Heart right ventricle (tissue), 16 donors: Measurements from ENCODE around the gene KIAA1328. TPM values are rescaled to one million over a fixed set of nuclear protein-coding genes. Genes with fewer than 3 reads are reported as not detected.
A peak's percentile ranks its signal among the peaks of the same experiment; 100 is the strongest.

Experiments
- ATAC-seq, 8 donors: fragments of 200-7000 bp; cut with Tn5 transposase; one replicate each; pipeline ENCODE4 v1.9.1; 2020; ENCODE audit warnings: mild to moderate bottlenecking in 8 of 8, moderate library complexity in 8 of 8, moderate number of reproducible peaks in 1 of 8
- DNase-seq, 2 donors: peaks; one replicate each; pipeline ENCODE4 v3.0.0-alpha.2; 2020
- H3K27ac ChIP-seq, 10 donors: fragments of 200-600 bp; sonication (generic) in 2 of 10; one replicate each; pipeline versions ENCODE4 v1.5.0 to v1.8.0; 2020 to 2022; ENCODE audit warnings: mild to moderate bottlenecking in 3 of 10
- H3K27me3 ChIP-seq, 7 donors: fragments of 200-600 bp; one replicate each; pipeline ENCODE4 v1.8.0; 2021 to 2022; ENCODE audit warnings: mild to moderate bottlenecking in 2 of 7
- H3K36me3 ChIP-seq, 9 donors: fragments of 200-600 bp; sonication (generic) in 1 of 9; one replicate each; pipeline versions ENCODE4 v1.5.0 to v1.8.0; 2020 to 2022; ENCODE audit warnings: mild to moderate bottlenecking in 2 of 9
- H3K4me1 ChIP-seq, 9 donors: fragments of 200-600 bp; sonication (generic) in 1 of 9; one replicate each; pipeline versions ENCODE4 v1.5.0 to v1.8.0; 2020 to 2022; ENCODE audit warnings: mild to moderate bottlenecking in 4 of 9
- H3K4me3 ChIP-seq, 10 donors: fragments of 200-600 bp; sonication (generic) in 2 of 10; one replicate each; pipeline versions ENCODE4 v1.5.0 to v1.8.0; 2020 to 2022; ENCODE audit warnings: mild to moderate bottlenecking in 7 of 10, moderate library complexity in 2 of 10
- H3K9me3 ChIP-seq, 11 donors: fragments of 200-600 bp in 10 of 11; sonication (generic) in 2 of 11; one replicate each; pipeline versions ENCODE4 v1.5.0 to v1.8.0; 2013 to 2022; ENCODE audit warnings: mild to moderate bottlenecking in 2 of 11, control low read depth in 1 of 11, moderate library complexity in 1 of 11
- CTCF ChIP-seq, 9 donors: fragments of 200-600 bp; sonication (generic) in 2 of 9; IDR thresholded peaks; one replicate each; pipeline versions ENCODE4 v1.5.0 to v1.8.0; 2021 to 2022; ENCODE audit warnings: antibody characterized with exemption in 9 of 9, mild to moderate bottlenecking in 5 of 9, moderate library complexity in 1 of 9
- WGBS, 2 donors: extraction: QIAGEN DNeasy Blood & Tissue Kit; methylation state at CpG; one replicate each; pipeline ENCODE4 v1.1.7; 2013; ENCODE audit warnings: inconsistent platforms in 1 of 2; 5-methylcytosine and 5-hydroxymethylcytosine counted together
- intact Hi-C, 10 donors: fragments of 100-400 bp; cut with DNase I; formaldehyde crosslinking; loops; one replicate each; pipeline versions ENCODE4 v1.11.1 to v1.14.2; 2022
- polyA plus RNA-seq, 2 donors: library from polyadenylated mRNA; stranded (reverse); fragments of 200-250 nt; gene quantifications; one replicate each; pipeline ENCODE4 v1.2.3, GENCODE V29; 2013
- total RNA-seq, 10 donors: library from RNA; stranded (reverse); fragmentation: NEBNext Ultra II Directional in 3 of 10; extraction: Animal tissue kit (Norgen Biotek cat#: 25700) in 3 of 10; gene quantifications; one replicate each; pipeline versions ENCODE4 v1.2.1 to v1.2.4, GENCODE V29; 2021 to 2023
- donor health status: Arrhythmogenic right ventricular cardiomyopathy.
- donor health status: ischemic (EF 13 %, LVEDD 7.1; RV severe dilation, severe dysfunction).
- donor health status: healthy with polysubstance abuse.
- donor health status: DM: no; HTN: yes; CAD: no.
- donor health status: DM: no; HTN: no; CAD: no.
- donor health status: ischemic (EF 25% LVEDD 6.9; RV normal size, moderate dysfunction).
- donor health status: ischemic (EF 25% LVEDD 5.7; RV mildly dilated, moderate dysfunction).
- donor health status: healthy.
- donor health status: DM: yes; HTN: yes; CAD: no.
- donor health status: Ischemic cardiomyopathy.
- donor health status: ischemic (EF 35%, LVEDD 5.7; RV mildly dilated, moderate dysfunction).
- donor health status: nonischemic (EF 11% LVEDD 7.7; RV severe dilation, severe dysfunction).
- donor health status: DM: yes; HTN: yes; CAD: no.
- donor health status: PGD.
- donor health status: ischemic (EF 29% LVEDD 5.4; RV normal size, mild dysfunction).
- donor health status: nonischemic (EF 23%, LVEDD 6.1; RV moderate dilation, normal function).

Gene KIAA1328
- total and polyA plus RNA-seq, 12 donors, result 1.9 to 6.3 (median 5.1) TPM

GRCh38 chr18:37247497-37248161, 418.7 kb downstream of the KIAA1328 start:
- Histone ChIP-seq H3K4me1 (peaks cover 0 to 14% (median 0%) of the 10 kb centered on the region in 9 donors), H3K36me3 (no peaks in the 10 kb centered on the region), H3K4me3 (no peak overlapping the region), H3K9me3 (no peaks in the 10 kb centered on the region), H3K27me3 (peaks cover 0 to 47% (median 43%) of the 10 kb centered on the region in 7 donors), H3K27ac (no peak overlapping the region)
- DNase-seq, result no peak
- intact Hi-C loops, result no loop called here
- WGBS, 2 donors, result 80 to 85% methylated on average over 10 of the region's 10 CpGs
- no peak for ATAC-seq
- no peak for TF ChIP-seq CTCF (IDR thresholded peaks at IDR 0.05)

- peaks cover 0 to 8% (median 0%) of the 10 kb centered on the region in 9 donors for H3K4me1 ChIP-seq
- ATAC-seq, result peak in 1 of 8 donors; percentile 46
- TF ChIP-seq CTCF (IDR thresholded peaks at IDR 0.05), result no peak
- intact Hi-C loops, result no loop called here
- H3K4me3 ChIP-seq, result no peak overlapping the region
- H3K27me3 ChIP-seq, result peaks cover 0 to 50% (median 46%) of the 10 kb centered on the region in 7 donors
- H3K9me3 ChIP-seq, result no peaks in the 10 kb centered on the region
- no peaks in the 10 kb centered on the region for H3K36me3 ChIP-seq
- DNase-seq, result no peak
- no peak overlapping the region for H3K27ac ChIP-seq
- 86 to 90% methylated on average over 5 of the region's 5 CpGs for WGBS, 2 donors
These were observed 419.4 kb downstream of the KIAA1328 start for GRCh38 chr18:37248281-37248680.

GRCh38 chr18:37249171-37249886, 420.4 kb downstream of the KIAA1328 start:
- Histone ChIP-seq H3K4me3 (no peak overlapping the region), H3K27me3 (peaks cover under 1 to 52% (median 44%) of the 10 kb centered on the region in 7 donors), H3K36me3 (no peaks in the 10 kb centered on the region), H3K9me3 (no peaks in the 10 kb centered on the region), H3K4me1 (peaks cover 0 to 7% (median 3%) of the 10 kb centered on the region in 9 donors), H3K27ac (no peak overlapping the region)
- WGBS, 2 donors, result 79 to 82% methylated on average over 11 of the region's 11 CpGs
- no peak for DNase-seq
- no peak for TF ChIP-seq CTCF (IDR thresholded peaks at IDR 0.05)
- ATAC-seq, result no peak
- intact Hi-C loops, result no loop called here

- DNase-seq (no peak), ATAC-seq (no peak)
- intact Hi-C loops, result no loop called here
These were observed 421.1 kb downstream of the KIAA1328 start for GRCh38 chr18:37249895-37250618.

More at GRCh38 chr18:37249895-37250618, 421.1 kb downstream of the KIAA1328 start:
- Histone ChIP-seq H3K4me3 (no peak overlapping the region), H3K27ac (no peak overlapping the region), H3K9me3 (no peaks in the 10 kb centered on the region), H3K27me3 (peaks cover 3 to 52% (median 44%) of the 10 kb centered on the region in 7 donors), H3K4me1 (peaks cover 0 to 12% (median 3%) of the 10 kb centered on the region in 9 donors), H3K36me3 (no peaks in the 10 kb centered on the region)
- 81% methylated on average over 6 of the region's 6 CpGs for WGBS, 2 donors
- TF ChIP-seq CTCF (IDR thresholded peaks at IDR 0.05), result no peak
